ENCODE results near the gene ATP7A. TPM values are rescaled to one million over a fixed set of nuclear protein-coding genes. Genes with fewer than 3 reads are reported as not detected.
"Not testable (repeated sequence)": the region's sequence is repeated elsewhere in the genome, so short reads cannot be mapped to it uniquely, and the experiment has no call there.

ATP7A gene
- total RNA-seq, 2 donors from 2014 or later, result 9.5 to 17.3 TPM

- Mint-ChIP-seq H3K27ac (no peak overlapping the region), H3K9me3 (no peaks in the 10 kb centered on the region), H3K4me3 (no peak overlapping the region), H3K36me3 (ENCODE audit: low read depth) (no peaks in the 10 kb centered on the region), H3K27me3 (no peaks in the 10 kb centered on the region), H3K4me1 (no peaks in the 10 kb centered on the region)
- ATAC-seq (replicated peaks), result no peak
These were observed 13.9 kb downstream of the ATP7A start for GRCh38 chrX:77924320-77924859.

GRCh38 chrX:77925764-77926163 is 15.3 kb downstream of the ATP7A start:
- H3K4me3 Mint-ChIP-seq, result no peak overlapping the region
- H3K9me3 Mint-ChIP-seq, result no peaks in the 10 kb centered on the region
- no peaks in the 10 kb centered on the region for H3K4me1 Mint-ChIP-seq
- H3K27ac Mint-ChIP-seq, result no peak overlapping the region
- peak; percentile 52 for ATAC-seq (replicated peaks)
- H3K36me3 Mint-ChIP-seq (ENCODE audit: low read depth), result no peaks in the 10 kb centered on the region
- H3K27me3 Mint-ChIP-seq, result no peaks in the 10 kb centered on the region

GRCh38 chrX:77930581-77930980 is 20.1 kb downstream of the ATP7A start:
- H3K27ac Mint-ChIP-seq, result no peak overlapping the region
- H3K36me3 Mint-ChIP-seq (ENCODE audit: low read depth), result no peaks in the 10 kb centered on the region
- H3K27me3 Mint-ChIP-seq, result no peaks in the 10 kb centered on the region
- H3K9me3 Mint-ChIP-seq, result no peaks in the 10 kb centered on the region
- ATAC-seq (replicated peaks), result no peak
- no peaks in the 10 kb centered on the region for H3K4me1 Mint-ChIP-seq
- no peak overlapping the region for H3K4me3 Mint-ChIP-seq

GRCh38 chrX:77935886-77936285 is 25.4 kb downstream of the ATP7A start:
- Mint-ChIP-seq H3K4me3 (no peak overlapping the region), H3K4me1 (no peaks in the 10 kb centered on the region), H3K27me3 (no peaks in the 10 kb centered on the region), H3K27ac (no peak overlapping the region), H3K36me3 (ENCODE audit: low read depth) (no peaks in the 10 kb centered on the region), H3K9me3 (no peaks in the 10 kb centered on the region)
- no peak for ATAC-seq (replicated peaks)

- H3K4me3 Mint-ChIP-seq, result no peak overlapping the region
These were observed 25.8 kb downstream of the ATP7A start for GRCh38 chrX:77936299-77936698.

GRCh38 chrX:77937291-77937690 is 26.8 kb downstream of the ATP7A start:
- no peak overlapping the region for H3K27ac Mint-ChIP-seq
- H3K4me3 Mint-ChIP-seq, result no peak overlapping the region
- no peaks in the 10 kb centered on the region for H3K9me3 Mint-ChIP-seq
- H3K4me1 Mint-ChIP-seq, result no peaks in the 10 kb centered on the region
- no peaks in the 10 kb centered on the region for H3K36me3 Mint-ChIP-seq (ENCODE audit: low read depth)
- H3K27me3 Mint-ChIP-seq, result no peaks in the 10 kb centered on the region
- ATAC-seq (replicated peaks), result no peak

More at GRCh38 chrX:77936299-77936698, 25.8 kb downstream of the ATP7A start:
- H3K27ac Mint-ChIP-seq, result no peak overlapping the region
- no peak for ATAC-seq (replicated peaks)
- H3K4me1 Mint-ChIP-seq, result no peaks in the 10 kb centered on the region
- H3K27me3 Mint-ChIP-seq, result no peaks in the 10 kb centered on the region
- H3K36me3 Mint-ChIP-seq (ENCODE audit: low read depth), result no peaks in the 10 kb centered on the region
- no peaks in the 10 kb centered on the region for H3K9me3 Mint-ChIP-seq

GRCh38 chrX:77938083-77938680 is 27.7 kb downstream of the ATP7A start:
- no peaks in the 10 kb centered on the region for H3K4me1 Mint-ChIP-seq
- H3K4me3 Mint-ChIP-seq, result no peak overlapping the region
- no peak overlapping the region for H3K27ac Mint-ChIP-seq
- H3K9me3 Mint-ChIP-seq, result no peaks in the 10 kb centered on the region
- ATAC-seq (replicated peaks), result no peak
- no peaks in the 10 kb centered on the region for H3K27me3 Mint-ChIP-seq
- H3K36me3 Mint-ChIP-seq (ENCODE audit: low read depth), result no peaks in the 10 kb centered on the region

GRCh38 chrX:77945031-77945430 is 34.5 kb downstream of the ATP7A start:
- not testable (repeated sequence) for H3K4me1 Mint-ChIP-seq; H3K4me3 Mint-ChIP-seq; H3K27ac Mint-ChIP-seq; H3K36me3 Mint-ChIP-seq (ENCODE audit: low read depth); H3K9me3 Mint-ChIP-seq; ATAC-seq (replicated peaks); H3K27me3 Mint-ChIP-seq

- Mint-ChIP-seq H3K4me3 (no peak overlapping the region), H3K36me3 (ENCODE audit: low read depth) (no peaks in the 10 kb centered on the region), H3K4me1 (no peaks in the 10 kb centered on the region), H3K9me3 (no peaks in the 10 kb centered on the region), H3K27ac (no peak overlapping the region), H3K27me3 (no peaks in the 10 kb centered on the region)
- ATAC-seq (replicated peaks), result no peak
These were observed 35.5 kb downstream of the ATP7A start for GRCh38 chrX:77945910-77946545.

GRCh38 chrX:77946571-77946970 is 36.1 kb downstream of the ATP7A start:
- Mint-ChIP-seq H3K4me1 (no peaks in the 10 kb centered on the region), H3K27me3 (no peaks in the 10 kb centered on the region), H3K9me3 (no peaks in the 10 kb centered on the region), H3K4me3 (no peak overlapping the region), H3K27ac (no peak overlapping the region), H3K36me3 (ENCODE audit: low read depth) (no peaks in the 10 kb centered on the region)
- ATAC-seq (replicated peaks), result no peak

GRCh38 chrX:77949840-77950239 is 39.3 kb downstream of the ATP7A start:
- H3K9me3 Mint-ChIP-seq, result no peaks in the 10 kb centered on the region
- no peaks in the 10 kb centered on the region for H3K27me3 Mint-ChIP-seq
- no peaks in the 10 kb centered on the region for H3K4me1 Mint-ChIP-seq
- ATAC-seq (replicated peaks), result no peak
- no peaks in the 10 kb centered on the region for H3K36me3 Mint-ChIP-seq (ENCODE audit: low read depth)
- H3K4me3 Mint-ChIP-seq, result no peak overlapping the region
- H3K27ac Mint-ChIP-seq, result no peak overlapping the region

- no peak overlapping the region for H3K4me3 Mint-ChIP-seq
- no peaks in the 10 kb centered on the region for H3K36me3 Mint-ChIP-seq (ENCODE audit: low read depth)
- no peaks in the 10 kb centered on the region for H3K27me3 Mint-ChIP-seq
- no peak overlapping the region for H3K27ac Mint-ChIP-seq
- no peak for ATAC-seq (replicated peaks)
- H3K4me1 Mint-ChIP-seq, result peaks cover 5% of the 10 kb centered on the region
- H3K9me3 Mint-ChIP-seq, result peaks cover 4% of the 10 kb centered on the region
These were observed 41.7 kb downstream of the ATP7A start for GRCh38 chrX:77952173-77952572.

- Mint-ChIP-seq H3K36me3 (ENCODE audit: low read depth) (no peaks in the 10 kb centered on the region), H3K9me3 (peaks cover 4% of the 10 kb centered on the region), H3K27me3 (no peaks in the 10 kb centered on the region), H3K4me3 (no peak overlapping the region), H3K4me1 (peaks cover 5% of the 10 kb centered on the region), H3K27ac (no peak overlapping the region)
- no peak for ATAC-seq (replicated peaks)
These were observed 42.8 kb downstream of the ATP7A start for GRCh38 chrX:77953302-77953701.

- H3K27me3 Mint-ChIP-seq, result no peaks in the 10 kb centered on the region
- H3K27ac Mint-ChIP-seq, result no peak overlapping the region
- H3K4me3 Mint-ChIP-seq, result no peak overlapping the region
- H3K9me3 Mint-ChIP-seq, result peaks cover 4% of the 10 kb centered on the region
- peaks cover 5% of the 10 kb centered on the region for H3K4me1 Mint-ChIP-seq
- H3K36me3 Mint-ChIP-seq (ENCODE audit: low read depth), result no peaks in the 10 kb centered on the region
- no peak for ATAC-seq (replicated peaks)
These were observed 43.2 kb downstream of the ATP7A start for GRCh38 chrX:77953708-77954107.

GRCh38 chrX:77960567-77960966 is 50.1 kb downstream of the ATP7A start:
- Mint-ChIP-seq H3K27me3 (no peaks in the 10 kb centered on the region), H3K9me3 (peaks cover 3% of the 10 kb centered on the region), H3K36me3 (ENCODE audit: low read depth) (no peaks in the 10 kb centered on the region), H3K4me1 (peaks cover 22% of the 10 kb centered on the region), H3K4me3 (peak overlapping the region; percentile 94), H3K27ac (peak overlapping the region; percentile 99)
- ATAC-seq (replicated peaks), result peak; percentile 67

Measured in activated T-helper 17 cell treated with anti-CD3 and anti-CD28 coated beads, Interleukin-2, amount 50 U/mL, for 72 hours (primary cell).